ENCODE measurements around the gene CLDN2. TPM values are rescaled to one million over a fixed set of nuclear protein-coding genes. Genes with fewer than 3 reads are reported as not detected.

Gene CLDN2
- total and polyA plus RNA-seq, 10 of the 15 experiments (the other 5 are each of a cell fraction or from before 2014, with no cell fraction given) = 0.06 TPM; not detected in 9

DNA sequence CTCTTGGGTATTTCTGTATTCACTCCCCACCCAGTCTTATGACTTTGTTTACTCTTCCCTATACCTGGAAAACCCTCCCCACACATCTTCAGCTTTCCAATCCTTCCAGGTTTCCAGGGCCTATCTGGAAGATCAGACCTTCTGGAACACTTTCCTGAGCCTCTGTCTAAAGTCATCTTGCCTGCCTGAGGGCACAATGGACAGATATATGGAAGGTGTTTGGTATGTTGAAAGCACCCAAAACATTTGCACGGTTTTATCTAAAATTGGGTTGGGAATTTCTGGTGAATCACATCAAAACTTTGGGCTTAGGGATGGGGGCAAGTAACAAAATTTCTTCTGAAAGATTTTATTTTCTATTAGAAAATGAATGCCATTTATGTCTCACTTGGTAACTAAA, 16.0 kb downstream of the CLDN2 start (continued):
- TF ChIP-seq CHD2 (IDR thresholded peaks at IDR 0.05; ENCODE audit: borderline replicate concordance, low read depth, low read length) = no peak
- TF ChIP-seq, protein P1, sequence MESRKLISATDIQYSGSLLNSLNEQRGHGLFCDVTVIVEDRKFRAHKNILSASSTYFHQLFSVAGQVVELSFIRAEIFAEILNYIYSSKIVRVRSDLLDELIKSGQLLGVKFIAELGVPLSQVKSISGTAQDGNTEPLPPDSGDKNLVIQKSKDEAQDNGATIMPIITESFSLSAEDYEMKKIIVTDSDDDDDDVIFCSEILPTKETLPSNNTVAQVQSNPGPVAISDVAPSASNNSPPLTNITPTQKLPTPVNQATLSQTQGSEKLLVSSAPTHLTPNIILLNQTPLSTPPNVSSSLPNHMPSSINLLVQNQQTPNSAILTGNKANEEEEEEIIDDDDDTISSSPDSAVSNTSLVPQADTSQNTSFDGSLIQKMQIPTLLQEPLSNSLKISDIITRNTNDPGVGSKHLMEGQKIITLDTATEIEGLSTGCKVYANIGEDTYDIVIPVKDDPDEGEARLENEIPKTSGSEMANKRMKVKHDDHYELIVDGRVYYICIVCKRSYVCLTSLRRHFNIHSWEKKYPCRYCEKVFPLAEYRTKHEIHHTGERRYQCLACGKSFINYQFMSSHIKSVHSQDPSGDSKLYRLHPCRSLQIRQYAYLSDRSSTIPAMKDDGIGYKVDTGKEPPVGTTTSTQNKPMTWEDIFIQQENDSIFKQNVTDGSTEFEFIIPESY (IDR thresholded peaks at IDR 0.05) = no peak
- TF ChIP-seq TCF12 (IDR thresholded peaks at IDR 0.05; ENCODE audit: low read depth, low read length) = no peak

DNA sequence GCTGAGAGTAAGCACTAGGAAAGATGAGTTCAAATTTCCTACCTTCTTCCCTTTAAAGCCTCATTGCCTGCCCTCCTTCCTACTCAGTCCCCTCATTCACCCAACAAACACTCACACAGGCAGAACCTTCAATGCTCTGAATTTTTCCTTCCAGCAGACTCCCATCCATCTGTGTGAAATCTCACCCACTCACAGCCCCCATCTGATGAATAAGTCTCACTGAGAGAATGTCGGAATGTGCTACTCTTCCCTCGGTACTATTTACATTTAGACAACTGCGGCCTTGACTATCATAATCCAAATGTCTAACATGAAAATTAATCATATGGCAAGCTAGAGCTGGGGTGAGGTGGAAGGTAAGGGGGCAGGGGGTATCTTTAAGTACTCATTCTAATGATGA, 19.4 kb downstream of the CLDN2 start:
- intact Hi-C loops (cut with micrococcal nuclease; ENCODE audit: unreplicated experiment) = no loop called here
- Histone ChIP-seq H3K27ac (ENCODE audit: control insufficient read depth, insufficient read depth) (no peak overlapping the region), H3K4me1 (ENCODE audit: control insufficient read depth, insufficient read depth, low read length) (no peaks in the 10 kb centered on the region), H3K9me3 (replicated peaks; ENCODE audit: control insufficient read depth, insufficient read depth, low read length) (no peaks in the 10 kb centered on the region), H3K4me2 (ENCODE audit: control insufficient read depth, insufficient read depth) (no peak overlapping the region), H3K79me2 (ENCODE audit: control insufficient read depth, insufficient read depth, low read length) (no peaks in the 10 kb centered on the region), H2AFZ (ENCODE audit: control insufficient read depth, low read depth, low read length) (no peak overlapping the region), H4K20me1 (ENCODE audit: control insufficient read depth, insufficient read depth) (no peaks in the 10 kb centered on the region), H3K4me3 (no peak overlapping the region), H3K27me3 (replicated peaks in 1 of 2; ENCODE audit: control insufficient read depth in 2 of 2, insufficient read depth in 2 of 2, low read length in 1 of 2) (no peaks in the 10 kb centered on the region; a peak in 1 of 4 replicates), H3K36me3 (ENCODE audit: control insufficient read depth in 2 of 2, insufficient read depth in 2 of 2, low read length in 1 of 2) (no peaks in the 10 kb centered on the region), H3K9ac (ENCODE audit: control insufficient read depth, insufficient read depth, low read length) (no peak overlapping the region)
- WGBS (ENCODE audit: insufficient coverage, insufficient replicate concordance, low lambda C conversion rate, missing lambda C conversion rate) = 61% methylated on average over 3 of the region's 3 CpGs
- SMC1A ChIA-PET (ENCODE audit: uncharacterized antibody, unreplicated experiment) = no interaction called here
- FAIRE-seq (no peak), DNase-seq (ENCODE audit: low read depth, low spot score) (no peak), ATAC-seq (no peak)
- CTCF ChIA-PET = no interaction called here
- POLR2A ChIA-PET = no interaction called here
- in situ Hi-C loops (cut with MboI) = no loop called here
- BruUV-seq (replicated peaks) = no TSS peak
- RAD21 ChIA-PET (ENCODE audit: unreplicated experiment) = no interaction called here
- no peak for TF ChIP-seq PAX5 (IDR thresholded peaks at IDR 0.05; ENCODE audit: borderline replicate concordance, low read depth, low read length)
- no peak for TF ChIP-seq TBL1XR1 (IDR thresholded peaks at IDR 0.05; ENCODE audit: low read depth, low read length)
- no peak for TF ChIP-seq NFXL1 (IDR thresholded peaks at IDR 0.05; ENCODE audit: borderline replicate concordance)
- TF ChIP-seq TAF1 (IDR thresholded peaks at IDR 0.05; ENCODE audit: borderline replicate concordance, low read depth, low read length) = no peak
- no peak for TF ChIP-seq NBN (IDR thresholded peaks at IDR 0.05)
- TF ChIP-seq, protein P2, sequence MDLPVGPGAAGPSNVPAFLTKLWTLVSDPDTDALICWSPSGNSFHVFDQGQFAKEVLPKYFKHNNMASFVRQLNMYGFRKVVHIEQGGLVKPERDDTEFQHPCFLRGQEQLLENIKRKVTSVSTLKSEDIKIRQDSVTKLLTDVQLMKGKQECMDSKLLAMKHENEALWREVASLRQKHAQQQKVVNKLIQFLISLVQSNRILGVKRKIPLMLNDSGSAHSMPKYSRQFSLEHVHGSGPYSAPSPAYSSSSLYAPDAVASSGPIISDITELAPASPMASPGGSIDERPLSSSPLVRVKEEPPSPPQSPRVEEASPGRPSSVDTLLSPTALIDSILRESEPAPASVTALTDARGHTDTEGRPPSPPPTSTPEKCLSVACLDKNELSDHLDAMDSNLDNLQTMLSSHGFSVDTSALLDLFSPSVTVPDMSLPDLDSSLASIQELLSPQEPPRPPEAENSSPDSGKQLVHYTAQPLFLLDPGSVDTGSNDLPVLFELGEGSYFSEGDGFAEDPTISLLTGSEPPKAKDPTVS (IDR thresholded peaks at IDR 0.05; ENCODE audit: low read depth, low read length) = no peak
- TF ChIP-seq RCOR1 (conservative IDR thresholded peaks at IDR 0.05; ENCODE audit: low read depth, low read length) = no peak
- TF ChIP-seq PML (IDR thresholded peaks at IDR 0.05; ENCODE audit: low read length) = no peak
- no peak for TF ChIP-seq MYB (IDR thresholded peaks at IDR 0.05; ENCODE audit: borderline replicate concordance, low read depth, low read length)
- TF ChIP-seq, protein P3, sequence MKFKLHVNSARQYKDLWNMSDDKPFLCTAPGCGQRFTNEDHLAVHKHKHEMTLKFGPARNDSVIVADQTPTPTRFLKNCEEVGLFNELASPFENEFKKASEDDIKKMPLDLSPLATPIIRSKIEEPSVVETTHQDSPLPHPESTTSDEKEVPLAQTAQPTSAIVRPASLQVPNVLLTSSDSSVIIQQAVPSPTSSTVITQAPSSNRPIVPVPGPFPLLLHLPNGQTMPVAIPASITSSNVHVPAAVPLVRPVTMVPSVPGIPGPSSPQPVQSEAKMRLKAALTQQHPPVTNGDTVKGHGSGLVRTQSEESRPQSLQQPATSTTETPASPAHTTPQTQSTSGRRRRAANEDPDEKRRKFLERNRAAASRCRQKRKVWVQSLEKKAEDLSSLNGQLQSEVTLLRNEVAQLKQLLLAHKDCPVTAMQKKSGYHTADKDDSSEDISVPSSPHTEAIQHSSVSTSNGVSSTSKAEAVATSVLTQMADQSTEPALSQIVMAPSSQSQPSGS (IDR thresholded peaks at IDR 0.05; ENCODE audit: low read length) = no peak
- TF ChIP-seq CHD4 (IDR thresholded peaks at IDR 0.05) = no peak
- no peak for TF ChIP-seq SPI1 (IDR thresholded peaks at IDR 0.05; ENCODE audit: borderline replicate concordance, insufficient read depth, low read depth, low read length)
- TF ChIP-seq SIX5 (IDR thresholded peaks at IDR 0.05; ENCODE audit: low read depth, low read length, severe bottlenecking) = no peak
- TF ChIP-seq RAD51 (IDR thresholded peaks at IDR 0.05) = no peak
